Measurements from ENCODE around the gene PPARG. TPM values are rescaled to one million over a fixed set of nuclear protein-coding genes. Genes with fewer than 3 reads are reported as not detected.

PPARG gene
- total RNA-seq, 1 experiment from 2014 or later: 71.6 TPM

DNA sequence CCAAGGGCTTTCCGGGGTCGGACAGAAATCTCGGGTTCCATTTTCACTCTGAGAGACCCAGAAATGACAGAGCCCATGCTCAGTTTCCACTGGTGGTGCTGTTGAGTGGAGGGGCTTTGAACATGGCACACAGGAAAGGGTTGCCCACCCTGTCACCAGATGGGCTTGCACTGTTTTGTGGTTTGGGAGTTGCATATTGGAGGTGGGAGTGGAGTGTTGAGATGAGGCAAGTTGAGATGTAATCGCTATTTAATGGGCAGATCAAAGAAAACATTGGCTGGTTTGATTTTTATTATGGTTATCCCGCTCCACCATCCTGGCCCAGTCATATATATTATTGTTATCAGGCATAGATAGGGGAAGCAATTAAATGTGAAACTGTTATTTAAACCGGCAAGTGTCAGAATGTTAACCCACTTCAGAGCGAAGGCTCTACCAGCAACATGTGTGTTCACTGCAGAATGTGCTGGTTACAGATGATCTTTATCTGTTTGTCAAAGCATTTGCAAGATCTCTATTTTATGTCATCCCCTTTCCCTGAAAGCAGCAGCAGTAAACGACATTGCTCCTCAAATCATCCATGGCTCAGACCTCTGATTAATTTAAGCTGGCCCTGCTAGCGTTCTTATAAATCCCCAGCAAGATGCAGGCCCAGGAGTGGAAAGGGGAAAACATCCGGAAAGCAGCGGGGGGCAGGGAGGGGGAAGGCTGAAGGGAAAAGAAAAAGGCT, 137.1 kb downstream of the PPARG start:
- Histone ChIP-seq H3K9me3 (ENCODE audit: control insufficient read depth in 1 of 2, insufficient read depth in 1 of 2, low read depth in 1 of 2, low read length in 2 of 2) (no peaks in the 10 kb centered on the region), H3K4me2 (ENCODE audit: low read length) (no peak overlapping the region), H3K9me2 (ENCODE audit: insufficient read depth) (no peaks in the 10 kb centered on the region), H3K27me3 (ENCODE audit: insufficient read depth, low read length) (no peaks in the 10 kb centered on the region), H3K4me3 (replicated peaks in 1 of 2; ENCODE audit: low read depth in 1 of 2, low read length in 2 of 2) (no peak overlapping the region), H2AFZ (ENCODE audit: low read depth, low read length, poor library complexity, severe bottlenecking) (no peak overlapping the region), H3K36me3 (ENCODE audit: control insufficient read depth in 1 of 2, insufficient read depth in 2 of 2, low read length in 2 of 2) (no peaks in the 10 kb centered on the region), H3K27ac (ENCODE audit: low read depth, low read length) (no peak overlapping the region), H3K4me1 (ENCODE audit: control insufficient read depth in 1 of 2, insufficient read depth in 2 of 2, low read length in 2 of 2) (peaks cover 20 to 27% of the 10 kb centered on the region in 2 experiments), H4K20me1 (ENCODE audit: insufficient read depth) (no peaks in the 10 kb centered on the region), H3K9ac (ENCODE audit: low read length) (no peak overlapping the region), H3K79me2 (ENCODE audit: insufficient read depth, low read length) (no peaks in the 10 kb centered on the region)
- ChIA-PET CTCF (no interaction called here), POLR2A (no interaction called here), RAD21 (ENCODE audit: low non-redundant PET in 1 of 2, low total read pairs in 2 of 2, uncharacterized antibody in 2 of 2, unreplicated experiment in 2 of 2) (no interaction called here)
- no peak for ATAC-seq
- TF ChIP-seq, protein P1, sequence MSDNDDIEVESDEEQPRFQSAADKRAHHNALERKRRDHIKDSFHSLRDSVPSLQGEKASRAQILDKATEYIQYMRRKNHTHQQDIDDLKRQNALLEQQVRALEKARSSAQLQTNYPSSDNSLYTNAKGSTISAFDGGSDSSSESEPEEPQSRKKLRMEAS (IDR thresholded peaks at IDR 0.05): no peak
- no peak for TF ChIP-seq EZH2phosphoT487 (IDR thresholded peaks at IDR 0.05; ENCODE audit: borderline replicate concordance)
- TF ChIP-seq SP1 (IDR thresholded peaks at IDR 0.05; ENCODE audit: low read depth): no peak
- no peak for TF ChIP-seq POLR2A (IDR thresholded peaks at IDR 0.05; ENCODE audit: borderline replicate concordance, extremely low read depth, insufficient read depth, insufficient read length)
- no peak for TF ChIP-seq SRF (IDR thresholded peaks at IDR 0.05; ENCODE audit: low read depth)
- no peak for TF ChIP-seq ZNF274 (IDR thresholded peaks at IDR 0.05; ENCODE audit: low read depth, low read length)
- TF ChIP-seq, protein P2, sequence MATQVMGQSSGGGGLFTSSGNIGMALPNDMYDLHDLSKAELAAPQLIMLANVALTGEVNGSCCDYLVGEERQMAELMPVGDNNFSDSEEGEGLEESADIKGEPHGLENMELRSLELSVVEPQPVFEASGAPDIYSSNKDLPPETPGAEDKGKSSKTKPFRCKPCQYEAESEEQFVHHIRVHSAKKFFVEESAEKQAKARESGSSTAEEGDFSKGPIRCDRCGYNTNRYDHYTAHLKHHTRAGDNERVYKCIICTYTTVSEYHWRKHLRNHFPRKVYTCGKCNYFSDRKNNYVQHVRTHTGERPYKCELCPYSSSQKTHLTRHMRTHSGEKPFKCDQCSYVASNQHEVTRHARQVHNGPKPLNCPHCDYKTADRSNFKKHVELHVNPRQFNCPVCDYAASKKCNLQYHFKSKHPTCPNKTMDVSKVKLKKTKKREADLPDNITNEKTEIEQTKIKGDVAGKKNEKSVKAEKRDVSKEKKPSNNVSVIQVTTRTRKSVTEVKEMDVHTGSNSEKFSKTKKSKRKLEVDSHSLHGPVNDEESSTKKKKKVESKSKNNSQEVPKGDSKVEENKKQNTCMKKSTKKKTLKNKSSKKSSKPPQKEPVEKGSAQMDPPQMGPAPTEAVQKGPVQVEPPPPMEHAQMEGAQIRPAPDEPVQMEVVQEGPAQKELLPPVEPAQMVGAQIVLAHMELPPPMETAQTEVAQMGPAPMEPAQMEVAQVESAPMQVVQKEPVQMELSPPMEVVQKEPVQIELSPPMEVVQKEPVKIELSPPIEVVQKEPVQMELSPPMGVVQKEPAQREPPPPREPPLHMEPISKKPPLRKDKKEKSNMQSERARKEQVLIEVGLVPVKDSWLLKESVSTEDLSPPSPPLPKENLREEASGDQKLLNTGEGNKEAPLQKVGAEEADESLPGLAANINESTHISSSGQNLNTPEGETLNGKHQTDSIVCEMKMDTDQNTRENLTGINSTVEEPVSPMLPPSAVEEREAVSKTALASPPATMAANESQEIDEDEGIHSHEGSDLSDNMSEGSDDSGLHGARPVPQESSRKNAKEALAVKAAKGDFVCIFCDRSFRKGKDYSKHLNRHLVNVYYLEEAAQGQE (IDR thresholded peaks at IDR 0.05; ENCODE audit: low read depth): no peak
- no peak for TF ChIP-seq EZH2 (IDR thresholded peaks at IDR 0.05)
- no peak for TF ChIP-seq EGR1 (IDR thresholded peaks at IDR 0.05; ENCODE audit: low read depth)
- TF ChIP-seq, protein P3, sequence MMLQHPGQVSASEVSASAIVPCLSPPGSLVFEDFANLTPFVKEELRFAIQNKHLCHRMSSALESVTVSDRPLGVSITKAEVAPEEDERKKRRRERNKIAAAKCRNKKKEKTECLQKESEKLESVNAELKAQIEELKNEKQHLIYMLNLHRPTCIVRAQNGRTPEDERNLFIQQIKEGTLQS (IDR thresholded peaks at IDR 0.05): no peak
- no peak for TF ChIP-seq POLR2AphosphoS5 (IDR thresholded peaks at IDR 0.05; ENCODE audit: low read depth, low read length)
- TF ChIP-seq CEBPB (IDR thresholded peaks at IDR 0.05; ENCODE audit: low read depth): no peak
- TF ChIP-seq SIN3A (IDR thresholded peaks at IDR 0.05; ENCODE audit: low read depth): no peak
- TF ChIP-seq TCF7L2 (IDR thresholded peaks at IDR 0.05; ENCODE audit: borderline replicate concordance, extremely low read depth, insufficient read depth, insufficient read length): no peak
- TF ChIP-seq, protein P4, sequence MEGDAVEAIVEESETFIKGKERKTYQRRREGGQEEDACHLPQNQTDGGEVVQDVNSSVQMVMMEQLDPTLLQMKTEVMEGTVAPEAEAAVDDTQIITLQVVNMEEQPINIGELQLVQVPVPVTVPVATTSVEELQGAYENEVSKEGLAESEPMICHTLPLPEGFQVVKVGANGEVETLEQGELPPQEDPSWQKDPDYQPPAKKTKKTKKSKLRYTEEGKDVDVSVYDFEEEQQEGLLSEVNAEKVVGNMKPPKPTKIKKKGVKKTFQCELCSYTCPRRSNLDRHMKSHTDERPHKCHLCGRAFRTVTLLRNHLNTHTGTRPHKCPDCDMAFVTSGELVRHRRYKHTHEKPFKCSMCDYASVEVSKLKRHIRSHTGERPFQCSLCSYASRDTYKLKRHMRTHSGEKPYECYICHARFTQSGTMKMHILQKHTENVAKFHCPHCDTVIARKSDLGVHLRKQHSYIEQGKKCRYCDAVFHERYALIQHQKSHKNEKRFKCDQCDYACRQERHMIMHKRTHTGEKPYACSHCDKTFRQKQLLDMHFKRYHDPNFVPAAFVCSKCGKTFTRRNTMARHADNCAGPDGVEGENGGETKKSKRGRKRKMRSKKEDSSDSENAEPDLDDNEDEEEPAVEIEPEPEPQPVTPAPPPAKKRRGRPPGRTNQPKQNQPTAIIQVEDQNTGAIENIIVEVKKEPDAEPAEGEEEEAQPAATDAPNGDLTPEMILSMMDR (IDR thresholded peaks at IDR 0.05 in 2 of 3, conservative IDR thresholded peaks at IDR 0.05 in 1 of 3; ENCODE audit: borderline replicate concordance in 1 of 3, insufficient read depth in 1 of 3, low read depth in 2 of 3, low read length in 2 of 3): no peak
- TF ChIP-seq ZFX (IDR thresholded peaks at IDR 0.05): no peak
- no peak for TF ChIP-seq RAD21 (IDR thresholded peaks at IDR 0.05; ENCODE audit: low read depth)
- TF ChIP-seq JUND (IDR thresholded peaks at IDR 0.05): no peak
- no peak for TF ChIP-seq FOSL1 (IDR thresholded peaks at IDR 0.05; ENCODE audit: low read depth)
- no TSS peak for BruUV-seq (replicated peaks)
- DNase-seq (ENCODE audit: low read depth, low spot score): no peak
- intact Hi-C loops (cut with micrococcal nuclease): no loop called here
